Cardiac muscle cell (in vitro differentiated cells and primary cell): ENCODE measurements around the gene CDK8. TPM values are rescaled to one million over a fixed set of nuclear protein-coding genes. Genes with fewer than 3 reads are reported as not detected.

ENCODE experiments used
- DNase-seq, 2 donors: peaks; one replicate each; pipeline versions ENCODE4 v3.0.0 to v3.0.0-alpha.2; 2010 to 2017; ENCODE audit warnings: low read depth in 1 of 2, low spot score in 1 of 2
- H3K27ac ChIP-seq: fragments of 200-600 bp; sonication (generic); 2 replicates; pipeline ENCODE4 v1.5.1; 2016
- H3K27me3 ChIP-seq: fragments of 200-600 bp; sonication (generic); 2 replicates; pipeline ENCODE4 v1.6.0; 2016; ENCODE audit warnings: control low read depth
- H3K36me3 ChIP-seq: fragments of 200-600 bp; sonication (generic); 2 replicates; pipeline ENCODE4 v1.5.1; 2016; ENCODE audit warnings: control low read depth
- H3K4me1 ChIP-seq: fragments of 200-600 bp; sonication (generic); 2 replicates; pipeline ENCODE4 v1.8.1; 2017; ENCODE audit warnings: low read depth, mild to moderate bottlenecking, mixed run types
- H3K4me3 ChIP-seq: fragments of 200-600 bp; sonication (generic); 2 replicates; pipeline ENCODE4 v1.5.1; 2016; ENCODE audit warnings: mild to moderate bottlenecking
- H3K9me3 ChIP-seq: fragments of 200-600 bp; sonication (generic); 2 replicates; pipeline ENCODE4 v1.5.1; 2017; ENCODE audit warnings: low read depth, mild to moderate bottlenecking, control low read depth
- CTCF ChIP-seq: IDR thresholded peaks from 2 replicates; pipeline ENCODE4 v1.5.1; 2012; ENCODE audit warnings: low read depth, mild to moderate bottlenecking, low read length
- polyA plus RNA-seq: library from polyadenylated mRNA; unstranded; fragments of >200 nt; fragmentation: Nextera tagmentation; extraction: Ambion mirVana; gene quantifications from 2 replicates; pipeline ENCODE4 v1.2.1, GENCODE V29; 2016
- total RNA-seq: library from RNA; depleted of rRNA; stranded (reverse); fragments of >200 nt; gene quantifications from 2 replicates; pipeline ENCODE4 v1.2.3, GENCODE V29; 2016

The CDK8 gene
- total and polyA plus RNA-seq, 2 experiments from 2014 or later = 19.8 to 26.7 TPM

DNA sequence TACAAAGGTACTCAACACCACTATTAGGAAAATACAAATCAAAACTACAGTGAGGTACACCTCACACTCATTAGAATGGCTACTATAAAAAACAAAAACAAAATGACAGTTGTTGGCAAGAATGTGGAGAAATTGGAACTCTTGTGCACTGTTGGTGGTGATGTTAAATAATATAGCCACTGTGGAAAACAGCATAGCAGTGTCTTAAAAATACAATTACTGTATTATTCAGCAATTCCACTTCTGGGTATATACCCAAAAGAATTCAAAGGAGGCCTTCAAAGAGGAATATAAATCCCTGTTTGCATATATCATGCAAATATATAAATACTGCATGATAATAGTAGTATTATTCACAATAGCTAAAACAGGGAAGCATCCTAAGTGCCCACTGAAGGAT, 66.8 kb downstream of the CDK8 start:
- H3K36me3 ChIP-seq = no peaks in the 10 kb centered on the region

DNA sequence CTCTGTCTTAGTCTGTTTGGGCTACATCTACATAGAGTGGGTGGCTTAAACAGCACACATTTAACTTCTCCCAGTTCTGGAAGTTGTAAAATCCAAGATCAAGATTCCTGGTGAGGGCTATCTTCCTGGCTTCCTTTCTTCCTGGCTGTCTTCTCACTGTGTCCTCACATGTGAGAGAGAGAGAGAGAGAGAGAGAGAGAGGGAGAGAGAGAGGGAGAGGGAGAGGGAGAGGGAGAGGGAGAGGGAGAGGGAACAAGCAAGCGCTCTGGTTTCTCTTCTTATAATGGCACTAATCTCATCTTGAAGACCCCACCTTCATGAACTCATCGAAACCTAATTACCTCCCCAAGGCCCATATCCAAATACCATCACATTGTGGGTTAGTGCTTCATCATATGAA, 69.2 kb downstream of the CDK8 start:
- Histone ChIP-seq H3K4me1 (peaks cover 32% of the 10 kb centered on the region), H3K27ac (peak overlapping the region; percentile 62), H3K9me3 (no peaks in the 10 kb centered on the region), H3K4me3 (no peak overlapping the region), H3K36me3 (no peaks in the 10 kb centered on the region), H3K27me3 (no peaks in the 10 kb centered on the region)
- TF ChIP-seq CTCF = no peak
- no peak for DNase-seq

More for the DNA sequence above, 66.8 kb downstream of the CDK8 start:
- DNase-seq = no peak
- H3K9me3 ChIP-seq = no peaks in the 10 kb centered on the region
- no peaks in the 10 kb centered on the region for H3K27me3 ChIP-seq
- no peak overlapping the region for H3K4me3 ChIP-seq
- TF ChIP-seq CTCF = no peak
- no peak overlapping the region for H3K27ac ChIP-seq
- peaks cover 23% of the 10 kb centered on the region for H3K4me1 ChIP-seq

GRCh38 chr13:26323764-26324163, 69.8 kb downstream of the CDK8 start:
- no peaks in the 10 kb centered on the region for H3K27me3 ChIP-seq

DNA sequence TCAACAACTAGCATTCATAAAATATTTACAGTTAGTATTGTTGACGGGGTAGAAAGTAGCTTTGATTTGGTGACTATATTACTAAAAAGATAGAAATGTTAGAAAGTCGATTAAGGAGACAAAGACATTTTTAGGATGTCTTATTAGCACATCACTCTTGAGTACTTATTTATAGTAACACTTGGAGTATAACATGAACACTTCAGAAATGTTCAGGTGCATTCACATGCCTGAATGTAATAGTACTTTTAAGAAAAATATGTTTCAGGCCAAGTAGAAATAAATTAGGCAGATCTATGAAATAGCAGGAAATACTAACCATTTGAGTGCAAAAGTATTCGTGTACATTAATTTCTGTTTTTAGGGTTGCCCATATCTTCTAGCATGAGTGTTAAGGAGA, 70.4 kb downstream of the CDK8 start:
- Histone ChIP-seq H3K27me3 (no peaks in the 10 kb centered on the region), H3K4me1 (peaks cover 32% of the 10 kb centered on the region), H3K27ac (peak overlapping the region; percentile 62), H3K9me3 (no peaks in the 10 kb centered on the region), H3K4me3 (no peak overlapping the region), H3K36me3 (no peaks in the 10 kb centered on the region)
- TF ChIP-seq CTCF = no peak
- DNase-seq = no peak

More at GRCh38 chr13:26323764-26324163, 69.8 kb downstream of the CDK8 start:
- Histone ChIP-seq H3K4me3 (no peak overlapping the region), H3K9me3 (no peaks in the 10 kb centered on the region), H3K4me1 (peaks cover 32% of the 10 kb centered on the region), H3K27ac (peak overlapping the region; percentile 62), H3K36me3 (no peaks in the 10 kb centered on the region)
- no peak for DNase-seq
- TF ChIP-seq CTCF = no peak

DNA sequence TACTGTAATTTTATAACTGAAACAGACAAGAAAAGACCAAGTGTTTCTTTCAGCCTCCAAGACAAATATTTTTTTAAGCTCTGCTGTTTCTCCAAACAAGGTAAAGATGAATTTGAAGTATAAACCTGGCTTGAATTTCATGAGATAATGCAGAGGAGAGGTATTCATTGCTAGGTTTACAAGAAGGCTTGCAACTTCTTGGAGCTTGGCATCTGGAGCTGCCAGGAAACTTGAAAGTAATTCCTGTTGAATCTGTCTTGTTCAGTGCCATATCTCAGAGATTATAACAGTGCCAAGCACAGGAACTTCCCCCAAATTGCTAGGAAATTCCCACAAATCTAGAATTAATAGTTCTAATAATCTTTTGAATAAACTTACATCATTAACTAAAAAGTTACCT, 70.9 kb downstream of the CDK8 start:
- H3K27ac ChIP-seq = no peak overlapping the region
- H3K36me3 ChIP-seq = no peaks in the 10 kb centered on the region
- H3K27me3 ChIP-seq = no peaks in the 10 kb centered on the region
- H3K4me3 ChIP-seq = no peak overlapping the region
- DNase-seq = no peak
- no peak for TF ChIP-seq CTCF
- H3K4me1 ChIP-seq = peaks cover 32% of the 10 kb centered on the region
- H3K9me3 ChIP-seq = no peaks in the 10 kb centered on the region

- H3K27me3 ChIP-seq = no peaks in the 10 kb centered on the region
- H3K27ac ChIP-seq = no peak overlapping the region
- no peak overlapping the region for H3K4me3 ChIP-seq
- peaks cover 32% of the 10 kb centered on the region for H3K4me1 ChIP-seq
- no peaks in the 10 kb centered on the region for H3K9me3 ChIP-seq
- H3K36me3 ChIP-seq = no peaks in the 10 kb centered on the region
- TF ChIP-seq CTCF = no peak
- no peak for DNase-seq
Measured at GRCh38 chr13:26325876-26326275, 71.9 kb downstream of the CDK8 start.
